NCI-H82 treated with DMSO at 0.1 percent for 48 hours (cell line): ENCODE results near the gene TRPC4AP.

ENCODE experiments used
- DNase-seq: peaks from one replicate; lab custom pipeline; 2025; ENCODE audit not compliant: unreplicated experiment; lab: John Stamatoyannopoulos, UW

Gene TRPC4AP

GRCh38 chr20:34989670-34990069 lies 102.9 kb downstream of the TRPC4AP start:
- DNase-seq, result no peak

- no peak for DNase-seq
Measured at GRCh38 chr20:34989118-34989517, 103.5 kb downstream of the TRPC4AP start.

GRCh38 chr20:34988191-34988540 lies 104.4 kb downstream of the TRPC4AP start:
- DNase-seq, result no peak

GRCh38 chr20:34987288-34988190 lies 105.1 kb downstream of the TRPC4AP start:
- no peak for DNase-seq

- DNase-seq, result no peak
Measured at GRCh38 chr20:34986311-34987287, 106.0 kb downstream of the TRPC4AP start.

- DNase-seq, result no peak
Measured at GRCh38 chr20:34985461-34986310, 106.9 kb downstream of the TRPC4AP start.

- no peak for DNase-seq
Measured at GRCh38 chr20:34984756-34985261, 107.8 kb downstream of the TRPC4AP start.

- DNase-seq, result no peak
Measured at GRCh38 chr20:34983995-34984735, 108.4 kb downstream of the TRPC4AP start.

GRCh38 chr20:34983089-34983820 lies 109.4 kb downstream of the TRPC4AP start:
- DNase-seq, result no peak

- no peak for DNase-seq
Measured at GRCh38 chr20:34982270-34983088, 110.1 kb downstream of the TRPC4AP start.

- peak; percentile 94 for DNase-seq
Measured at GRCh38 chr20:34980543-34981233, 111.9 kb downstream of the TRPC4AP start.

GRCh38 chr20:34979366-34980153 lies 113.0 kb downstream of the TRPC4AP start:
- DNase-seq, result no peak

- DNase-seq, result no peak
Measured at GRCh38 chr20:34978092-34978744, 114.4 kb downstream of the TRPC4AP start.

- no peak for DNase-seq
Measured at GRCh38 chr20:34977365-34978091, 115.1 kb downstream of the TRPC4AP start.

- DNase-seq, result no peak
Measured at GRCh38 chr20:34976286-34976685, 116.3 kb downstream of the TRPC4AP start.

- DNase-seq, result no peak
Measured at GRCh38 chr20:34974246-34974645, 118.4 kb downstream of the TRPC4AP start.
